Lung (tissue), 16 donors: ENCODE data around the gene EGR1. TPM values are rescaled to one million over a fixed set of nuclear protein-coding genes. Genes with fewer than 3 reads are reported as not detected.

Experiments used
- ATAC-seq: fragments of 200-7000 bp; cut with Tn5 transposase; one replicate; pipeline ENCODE4 v1.9.1; 2020; ENCODE audit warnings: moderate number of reproducible peaks; ENCODE audit not compliant: insufficient read depth, low FRiP score
- DNase-seq, 3 donors: peaks; one replicate each; pipeline ENCODE4 v3.0.0-alpha.2; 2013 to 2017
- H3K27ac ChIP-seq, 2 donors: one replicate each; pipeline ENCODE4 v1.5.1; 2013; ENCODE audit warnings: mild to moderate bottlenecking in 2 of 2, moderate library complexity in 2 of 2, control low read depth in 1 of 2, inconsistent platforms in 1 of 2, low read depth in 1 of 2, low read length in 1 of 2
- H3K27me3 ChIP-seq, 3 donors: one replicate each; pipeline ENCODE4 v1.5.1; 2013; ENCODE audit warnings: low read length in 2 of 3; ENCODE audit not compliant: control insufficient read depth in 3 of 3, insufficient read depth in 3 of 3
- H3K36me3 ChIP-seq, 4 donors: one replicate each; pipeline ENCODE4 v1.5.1; 2013; ENCODE audit warnings: low read length in 4 of 4, mild to moderate bottlenecking in 1 of 4, moderate library complexity in 1 of 4; ENCODE audit not compliant: control insufficient read depth in 4 of 4, insufficient read depth in 4 of 4
- H3K4me1 ChIP-seq, 5 donors: one replicate each; pipeline ENCODE4 v1.5.1; 2013; ENCODE audit warnings: low read length in 5 of 5, mild to moderate bottlenecking in 2 of 5, moderate library complexity in 1 of 5; ENCODE audit not compliant: control insufficient read depth in 5 of 5, insufficient read depth in 5 of 5
- H3K4me3 ChIP-seq: one replicate; pipeline ENCODE4 v1.5.1; 2013; ENCODE audit warnings: mild to moderate bottlenecking, control low read depth, moderate library complexity
- H3K9ac ChIP-seq, 2 donors: one replicate each; pipeline ENCODE4 v1.5.1; 2013; ENCODE audit warnings: low read length in 2 of 2, control low read depth in 1 of 2; ENCODE audit not compliant: insufficient read depth in 1 of 2
- H3K9me3 ChIP-seq, 4 donors: one replicate each; pipeline ENCODE4 v1.5.1; 2013; ENCODE audit warnings: low read length in 3 of 4, mild to moderate bottlenecking in 1 of 4, moderate library complexity in 1 of 4; ENCODE audit not compliant: control insufficient read depth in 4 of 4, insufficient read depth in 3 of 4
- WGBS, 2 donors: extraction: QIAGEN DNeasy Blood & Tissue Kit; methylation state at CpG; one replicate each; pipeline ENCODE4 v1.1.7; 2013; 5-methylcytosine and 5-hydroxymethylcytosine counted together
- long read RNA-seq, 5 donors: transcript quantifications; one replicate each; lab custom pipeline, GENCODE V29; 2026
- polyA plus RNA-seq, 2 donors: library from polyadenylated mRNA; stranded (reverse); fragments of 200-250 nt; gene quantifications; one replicate each; pipeline ENCODE4 v1.2.1, GENCODE V29; 2013
- total RNA-seq, 2 donors: library from RNA; depleted of rRNA in 1 of 2; stranded (reverse); fragments of >200 nt in 1 of 2; gene quantifications; one replicate each; pipeline ENCODE4 v1.2.1, GENCODE V29; 2014 to 2021
- TF ChIP-seq, protein P1 (sequence below): IDR thresholded peaks from 2 replicates; pipeline ENCODE4 v1.5.1; 2012; ENCODE audit warnings: mild to moderate bottlenecking; ENCODE audit errors: control extremely low read depth, extremely low read depth
- donor health status: control.
- donor health status: control.
- donor health status: Bipolar disorder and iron deficiency.
- donor health status: healthy.
- donor health status: DM: yes; HTN: yes; CAD: no.

EGR1 gene
- total RNA-seq (10 to 100 TPM; 15.8 to 26.3 TPM), polyA plus RNA-seq (100 to 1,000 TPM in 1 of 2 donors, 10 to 100 TPM in 1; 35.1 to 126 TPM)
- long read RNA-seq, donor 1, transcript EGR1-201 (2 exons, 3,138 nt) = major isoform, 159 of 159 reads
- long read RNA-seq, donor 1, partial matches to known transcripts = 0 of 159 reads
- long read RNA-seq, donor 1, other reads (novel, unspliced or antisense) = 0 of 159 reads
- long read RNA-seq, donor 2, transcript EGR1-201 (2 exons, 3,138 nt) = major isoform, 13 of 13 reads
- long read RNA-seq, donor 2, partial matches to known transcripts = 0 of 13 reads
- long read RNA-seq, donor 2, other reads (novel, unspliced or antisense) = 0 of 13 reads
- long read RNA-seq, donor 3, transcript EGR1-201 (2 exons, 3,138 nt) = major isoform, 39 of 39 reads
- long read RNA-seq, donor 3, partial matches to known transcripts = 0 of 39 reads
- long read RNA-seq, donor 3, other reads (novel, unspliced or antisense) = 0 of 39 reads
- long read RNA-seq, donor 4, transcript EGR1-201 (2 exons, 3,138 nt) = major isoform, 80 of 97 reads
- long read RNA-seq, donor 4, partial matches to known transcripts = 17 of 97 reads
- long read RNA-seq, donor 4, other reads (novel, unspliced or antisense) = 0 of 97 reads
- long read RNA-seq, donor 5, transcript EGR1-201 (2 exons, 3,138 nt) = major isoform, 215 of 215 reads
- long read RNA-seq, donor 5, partial matches to known transcripts = 0 of 215 reads
- long read RNA-seq, donor 5, other reads (novel, unspliced or antisense) = 0 of 215 reads

DNA sequence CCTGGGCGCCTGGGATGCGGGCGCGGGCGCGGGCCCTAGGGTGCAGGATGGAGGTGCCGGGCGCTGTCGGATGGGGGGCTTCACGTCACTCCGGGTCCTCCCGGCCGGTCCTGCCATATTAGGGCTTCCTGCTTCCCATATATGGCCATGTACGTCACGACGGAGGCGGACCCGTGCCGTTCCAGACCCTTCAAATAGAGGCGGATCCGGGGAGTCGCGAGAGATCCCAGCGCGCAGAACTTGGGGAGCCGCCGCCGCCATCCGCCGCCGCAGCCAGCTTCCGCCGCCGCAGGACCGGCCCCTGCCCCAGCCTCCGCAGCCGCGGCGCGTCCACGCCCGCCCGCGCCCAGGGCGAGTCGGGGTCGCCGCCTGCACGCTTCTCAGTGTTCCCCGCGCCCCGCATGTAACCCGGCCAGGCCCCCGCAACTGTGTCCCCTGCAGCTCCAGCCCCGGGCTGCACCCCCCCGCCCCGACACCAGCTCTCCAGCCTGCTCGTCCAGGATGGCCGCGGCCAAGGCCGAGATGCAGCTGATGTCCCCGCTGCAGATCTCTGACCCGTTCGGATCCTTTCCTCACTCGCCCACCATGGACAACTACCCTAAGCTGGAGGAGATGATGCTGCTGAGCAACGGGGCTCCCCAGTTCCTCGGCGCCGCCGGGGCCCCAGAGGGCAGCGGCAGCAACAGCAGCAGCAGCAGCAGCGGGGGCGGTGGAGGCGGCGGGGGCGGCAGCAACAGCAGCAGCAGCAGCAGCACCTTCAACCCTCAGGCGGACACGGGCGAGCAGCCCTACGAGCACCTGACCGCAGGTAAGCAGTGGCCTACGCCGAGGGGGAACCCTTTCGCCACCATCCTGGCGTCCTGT, at the start of gene EGR1:
Gene EGR1 (plus strand): TSS at position 219 of the 864 bp plus-strand sequence. CDS start 283 bp downstream, at position 502.
- peak; percentile 66 for ATAC-seq
- 1% methylated on average over 82 to 85 of the region's 85 CpGs for WGBS, 2 donors
- peaks cover 0 to 6% (median 0%) of the 10 kb centered on the region in 3 donors for H3K27me3 ChIP-seq
- peak within 1 kb of the TSS; percentile 66 for H3K4me3 ChIP-seq
- H3K4me1 ChIP-seq = peaks cover 0 to 23% (median 2%) of the 10 kb centered on the region in 5 donors
- no peaks in the 10 kb centered on the region for H3K9me3 ChIP-seq
- H3K9ac ChIP-seq = peak within 1 kb of the TSS; percentile 48 to 64
- peak within 1 kb of the TSS; percentile 96 to 98 for H3K27ac ChIP-seq
- TF ChIP-seq, protein P1, sequence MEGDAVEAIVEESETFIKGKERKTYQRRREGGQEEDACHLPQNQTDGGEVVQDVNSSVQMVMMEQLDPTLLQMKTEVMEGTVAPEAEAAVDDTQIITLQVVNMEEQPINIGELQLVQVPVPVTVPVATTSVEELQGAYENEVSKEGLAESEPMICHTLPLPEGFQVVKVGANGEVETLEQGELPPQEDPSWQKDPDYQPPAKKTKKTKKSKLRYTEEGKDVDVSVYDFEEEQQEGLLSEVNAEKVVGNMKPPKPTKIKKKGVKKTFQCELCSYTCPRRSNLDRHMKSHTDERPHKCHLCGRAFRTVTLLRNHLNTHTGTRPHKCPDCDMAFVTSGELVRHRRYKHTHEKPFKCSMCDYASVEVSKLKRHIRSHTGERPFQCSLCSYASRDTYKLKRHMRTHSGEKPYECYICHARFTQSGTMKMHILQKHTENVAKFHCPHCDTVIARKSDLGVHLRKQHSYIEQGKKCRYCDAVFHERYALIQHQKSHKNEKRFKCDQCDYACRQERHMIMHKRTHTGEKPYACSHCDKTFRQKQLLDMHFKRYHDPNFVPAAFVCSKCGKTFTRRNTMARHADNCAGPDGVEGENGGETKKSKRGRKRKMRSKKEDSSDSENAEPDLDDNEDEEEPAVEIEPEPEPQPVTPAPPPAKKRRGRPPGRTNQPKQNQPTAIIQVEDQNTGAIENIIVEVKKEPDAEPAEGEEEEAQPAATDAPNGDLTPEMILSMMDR = no peak
- peaks cover 0 to 9% (median 3%) of the 10 kb centered on the region in 4 donors for H3K36me3 ChIP-seq
- peak; percentile 95 to 98 (median 98) for DNase-seq

DNA sequence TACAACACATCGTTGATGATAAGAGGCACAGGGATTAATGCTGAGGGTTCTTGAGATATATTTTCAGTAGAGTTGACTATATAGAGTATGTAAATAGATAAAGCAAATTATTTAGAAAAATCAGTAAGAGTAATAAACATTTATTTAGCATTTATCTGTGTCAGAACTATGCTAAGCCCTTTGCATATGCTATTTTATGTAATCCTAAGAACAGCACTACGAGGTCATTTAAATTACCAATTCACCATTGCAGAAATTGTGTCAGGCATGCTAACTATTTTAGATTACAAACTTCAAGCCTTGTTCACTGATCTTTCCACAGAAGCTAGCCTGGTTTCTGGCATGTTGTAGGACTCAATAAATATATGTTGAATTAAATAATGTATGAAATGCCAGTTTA, 46.8 kb upstream of the EGR1 start:
- Histone ChIP-seq H3K36me3 (peaks cover 34 to 57% (median 51%) of the 10 kb centered on the region in 4 donors), H3K4me3 (no peak overlapping the region), H3K9ac (no peak overlapping the region), H3K9me3 (no peaks in the 10 kb centered on the region), H3K4me1 (no peaks in the 10 kb centered on the region), H3K27me3 (no peaks in the 10 kb centered on the region), H3K27ac (no peak overlapping the region)
- ATAC-seq = no peak
- no peak for DNase-seq
- 89 to 92% methylated on average over 2 of the region's 2 CpGs for WGBS, 2 donors
- TF ChIP-seq, protein P1 = no peak

DNA sequence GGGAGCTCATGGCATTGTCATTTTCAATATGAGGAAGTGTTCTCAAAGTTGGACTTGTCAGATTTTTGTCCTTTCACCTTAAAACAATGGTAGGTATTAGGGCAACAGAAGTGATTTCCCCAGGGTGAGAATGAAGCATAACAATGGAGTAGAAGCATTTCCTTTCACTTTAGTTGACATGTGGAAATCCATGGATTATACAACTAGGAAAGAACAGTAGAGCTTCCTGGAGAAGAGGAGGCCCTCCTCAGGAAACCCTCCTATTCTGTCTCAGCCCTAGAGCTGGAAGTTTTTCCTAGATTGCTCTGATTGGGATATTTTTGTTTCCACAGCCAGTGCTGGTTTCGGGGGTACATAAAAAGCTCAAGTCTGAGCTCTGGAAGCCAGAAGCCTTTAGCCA, 40.2 kb upstream of the EGR1 start:
- ATAC-seq (no peak), DNase-seq (no peak)
- Histone ChIP-seq H3K27me3 (no peaks in the 10 kb centered on the region), H3K4me1 (no peaks in the 10 kb centered on the region), H3K9ac (no peak overlapping the region), H3K27ac (no peak overlapping the region), H3K9me3 (no peaks in the 10 kb centered on the region), H3K4me3 (no peak overlapping the region), H3K36me3 (peaks cover 37 to 67% (median 51%) of the 10 kb centered on the region in 4 donors)
- 91 to 94% methylated on average over 1 of the region's 1 CpG for WGBS, 2 donors
- TF ChIP-seq, protein P1 = no peak
